GM10248 (cell line): ENCODE data around the gene PLK5.

Experiments used
- CTCF ChIA-PET: fragments of 300-600 bp; sonication (Branson Sonifier 250); formaldehyde crosslinking; extraction: SDS; loops from one replicate; lab custom pipeline; 2021; ENCODE audit warnings: antibody characterized with exemption; lab: Yijun Ruan, JAX
- POLR2A ChIA-PET: fragments of 350-650 bp; sonication (Branson Sonifier 250); formaldehyde crosslinking; extraction: SDS; loops from one replicate; lab custom pipeline; 2020; ENCODE audit warnings: antibody characterized with exemption; lab: Yijun Ruan, JAX
- DNase-seq: peaks from one replicate; pipeline ENCODE4 v3.0.0; 2012; ENCODE audit errors: extremely low spot score
- TF ChIP-seq, protein P1 (sequence below): IDR thresholded peaks from 2 replicates; pipeline ENCODE4 v1.5.1; 2012; ENCODE audit warnings: mild to moderate bottlenecking, low read depth; ENCODE audit errors: extremely low read depth, missing control alignments, control extremely low read depth

PLK5 gene

DNA sequence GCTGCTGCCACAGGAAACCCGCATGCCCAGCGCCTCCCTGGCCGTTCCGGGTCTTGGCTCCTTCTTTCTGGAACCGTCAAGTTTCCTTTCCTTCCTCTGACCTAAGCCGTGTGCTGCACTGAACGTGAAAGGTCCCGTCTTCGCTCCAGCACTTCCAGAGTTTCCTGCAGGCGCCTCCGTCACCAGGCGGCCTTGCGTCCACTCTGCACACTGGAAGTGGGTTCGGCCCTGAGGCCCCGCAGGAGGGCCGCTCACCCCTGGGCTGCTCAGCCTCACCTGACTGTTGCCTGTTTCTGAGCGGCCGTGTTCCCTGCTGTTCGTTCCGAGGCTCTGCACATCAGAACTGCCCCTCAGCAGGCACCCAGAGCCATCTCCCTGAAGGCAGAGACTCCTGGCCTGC, 56.5 kb downstream of the PLK5 start:
- TF ChIP-seq, protein P1, sequence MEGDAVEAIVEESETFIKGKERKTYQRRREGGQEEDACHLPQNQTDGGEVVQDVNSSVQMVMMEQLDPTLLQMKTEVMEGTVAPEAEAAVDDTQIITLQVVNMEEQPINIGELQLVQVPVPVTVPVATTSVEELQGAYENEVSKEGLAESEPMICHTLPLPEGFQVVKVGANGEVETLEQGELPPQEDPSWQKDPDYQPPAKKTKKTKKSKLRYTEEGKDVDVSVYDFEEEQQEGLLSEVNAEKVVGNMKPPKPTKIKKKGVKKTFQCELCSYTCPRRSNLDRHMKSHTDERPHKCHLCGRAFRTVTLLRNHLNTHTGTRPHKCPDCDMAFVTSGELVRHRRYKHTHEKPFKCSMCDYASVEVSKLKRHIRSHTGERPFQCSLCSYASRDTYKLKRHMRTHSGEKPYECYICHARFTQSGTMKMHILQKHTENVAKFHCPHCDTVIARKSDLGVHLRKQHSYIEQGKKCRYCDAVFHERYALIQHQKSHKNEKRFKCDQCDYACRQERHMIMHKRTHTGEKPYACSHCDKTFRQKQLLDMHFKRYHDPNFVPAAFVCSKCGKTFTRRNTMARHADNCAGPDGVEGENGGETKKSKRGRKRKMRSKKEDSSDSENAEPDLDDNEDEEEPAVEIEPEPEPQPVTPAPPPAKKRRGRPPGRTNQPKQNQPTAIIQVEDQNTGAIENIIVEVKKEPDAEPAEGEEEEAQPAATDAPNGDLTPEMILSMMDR, result no peak
- POLR2A ChIA-PET, result no interaction called here
- no peak for DNase-seq
- CTCF ChIA-PET, result interaction anchor here (1.2 kb wide), 1 partner anchor 17 kb away, joined by 3 read pairs; no protein-coding TSS in a partner anchor

DNA sequence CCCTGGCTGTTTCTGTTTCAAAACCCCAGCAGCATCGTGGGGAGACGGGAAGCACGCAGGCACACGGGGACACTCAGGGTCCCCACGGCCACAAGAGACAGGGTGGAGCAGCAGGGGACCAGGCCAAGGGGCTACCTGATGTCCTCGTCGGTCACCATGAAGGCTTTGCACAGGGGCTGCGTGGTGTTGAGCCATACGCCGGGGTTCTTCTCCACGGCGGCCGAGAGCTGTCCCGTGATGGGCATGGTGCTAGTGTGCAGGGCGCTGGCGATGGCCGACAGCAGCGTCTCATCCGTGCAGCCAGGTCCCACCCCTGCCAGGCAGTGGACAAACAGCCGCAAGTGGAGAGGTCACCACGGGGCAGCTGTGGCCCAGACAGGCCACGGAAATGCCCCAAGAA, 57.1 kb downstream of the PLK5 start:
- ChIA-PET CTCF (interaction anchor here (1.2 to 2.1 kb wide), 2 partner anchors 10 to 17 kb away, joined by 3 to 6 read pairs; no protein-coding TSS in a partner anchor), POLR2A (no interaction called here)
- TF ChIP-seq, protein P1, result no peak
- no peak for DNase-seq

DNA sequence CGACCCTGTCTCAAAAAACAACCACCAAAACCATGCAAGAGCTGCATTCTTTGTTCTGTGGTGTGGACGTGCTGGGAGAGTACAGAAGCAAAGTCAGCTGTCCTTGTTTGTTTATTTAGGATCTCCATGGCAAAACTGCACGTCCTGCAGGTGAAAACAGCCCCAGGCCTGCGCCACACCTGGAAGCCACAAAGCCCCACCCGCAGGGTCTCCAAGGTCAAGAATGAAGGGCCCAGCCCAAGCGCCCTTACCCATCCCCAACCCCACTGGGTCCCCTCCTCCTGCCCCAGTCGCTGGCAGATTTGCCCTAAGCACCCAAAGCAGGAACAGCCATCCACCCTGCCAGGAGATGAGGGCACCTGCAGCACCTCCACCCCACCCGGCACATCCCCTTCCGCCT, 58.3 kb downstream of the PLK5 start:
- DNase-seq, result no peak
- CTCF ChIA-PET, result interaction anchor here (1.0 to 2.1 kb wide), 2 partner anchors 9 to 244 kb away, joined by 3 to 6 read pairs; no protein-coding TSS in a partner anchor
- TF ChIP-seq, protein P1, result no peak
- POLR2A ChIA-PET, result no interaction called here

DNA sequence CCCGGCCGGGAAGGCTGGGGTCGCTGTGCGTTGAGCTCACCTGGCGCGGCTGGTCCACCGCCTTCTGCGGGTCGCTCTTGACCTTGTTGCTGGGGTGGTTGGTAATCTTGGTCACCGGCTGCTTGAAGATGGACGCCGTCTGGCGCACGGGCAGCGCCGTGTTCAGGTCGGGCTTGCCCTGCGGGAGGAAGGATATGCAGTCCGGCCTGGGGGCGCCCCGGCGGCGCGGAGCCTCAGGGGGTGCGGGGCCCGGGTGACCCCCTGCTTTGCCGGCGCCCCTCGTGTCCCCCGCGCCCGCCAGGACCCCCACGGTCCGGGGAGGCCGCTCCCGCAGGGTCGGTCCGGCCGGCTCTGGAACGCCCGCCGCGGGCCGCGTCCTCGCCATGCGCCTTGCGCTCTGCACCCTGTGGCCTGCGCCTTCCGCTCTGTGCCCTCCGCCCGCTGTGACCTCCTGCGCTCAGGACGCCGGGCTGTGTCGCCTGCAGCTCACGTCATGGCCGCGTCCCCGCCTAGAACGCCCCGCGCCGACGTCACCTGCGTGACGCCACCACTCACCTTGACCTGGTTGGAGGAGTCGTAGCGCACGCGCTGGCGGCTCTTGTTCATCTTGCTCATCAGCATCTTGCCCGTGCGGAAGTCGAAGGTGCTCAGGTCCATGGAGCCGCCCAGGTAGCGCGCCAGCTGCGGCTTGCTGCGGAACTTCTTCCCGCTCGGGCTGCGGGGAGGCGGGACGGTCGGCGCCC, 60.8 kb downstream of the PLK5 start:
- DNase-seq, result no peak
- TF ChIP-seq, protein P1, result no peak
- POLR2A ChIA-PET, result no interaction called here
- CTCF ChIA-PET, result interaction anchor here (1.0 to 1.2 kb wide), 2 partner anchors 88 to 253 kb away, joined by 3 read pairs; no protein-coding TSS in a partner anchor

DNA sequence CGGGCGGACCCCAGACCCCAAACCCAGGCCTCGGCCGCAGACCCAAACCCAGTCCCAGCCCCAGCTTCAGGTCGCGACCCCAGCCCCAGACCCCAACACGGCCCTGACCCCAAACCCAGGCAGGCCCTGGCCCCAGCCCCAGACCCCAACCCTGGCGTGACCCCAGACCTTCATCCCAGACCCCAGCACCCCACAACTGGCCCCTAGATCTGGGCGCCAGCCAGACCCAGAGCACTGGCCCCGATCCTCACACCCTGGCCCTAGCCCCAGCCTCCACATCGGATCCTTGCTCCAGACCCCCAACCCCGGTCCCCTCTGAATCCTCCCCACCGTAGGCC, 61.3 kb downstream of the PLK5 start:
- CTCF ChIA-PET, result interaction anchor here (1.0 kb wide), 1 partner anchor 88 kb away, joined by 3 read pairs; no protein-coding TSS in a partner anchor
- no peak for DNase-seq
- TF ChIP-seq, protein P1, result no peak
- POLR2A ChIA-PET, result no interaction called here
